HepG2 (cell line): ENCODE measurements around the gene PLEKHN1.

Experiments used
- SP1 ChIP-seq, 2 experiments: fragments of 450-650 bp in 1 of 2; sonication (generic) in 1 of 2; formaldehyde crosslinking in 1 of 2; IDR thresholded peaks; 2 replicates each; pipeline versions ENCODE4 v1.4.0 to v1.6.1; 2016 to 2020; ENCODE audit warnings: missing genetic modification reagents in 1 of 2
- USF2 ChIP-seq, 2 experiments: sonication (generic) in 1 of 2; formaldehyde crosslinking in 1 of 2; IDR thresholded peaks; 2 replicates each; pipeline versions ENCODE4 v1.5.1 to v1.6.1; 2011 to 2020; ENCODE audit warnings: borderline replicate concordance in 1 of 2, low read depth in 1 of 2, low read length in 1 of 2, mild to moderate bottlenecking in 1 of 2, missing genetic modification reagents in 1 of 2, moderate library complexity in 1 of 2
- ZHX1 ChIP-seq: sonication (generic); formaldehyde crosslinking; IDR thresholded peaks from 2 replicates; pipeline ENCODE4 v1.8.1; 2022; ENCODE audit warnings: low read depth, mild to moderate bottlenecking, missing genetic modification reagents
- ZMYM4 ChIP-seq: sonication (generic); formaldehyde crosslinking; IDR thresholded peaks from 2 replicates; pipeline ENCODE4 v1.8.1; 2023; ENCODE audit warnings: mild to moderate bottlenecking, missing genetic modification reagents
- ZNF207 ChIP-seq: fragments of 450-650 bp; IDR thresholded peaks from 2 replicates; pipeline ENCODE4 v1.6.1; 2016; ENCODE audit warnings: antibody characterized with exemption, borderline replicate concordance
- ZNF350 ChIP-seq: sonication (generic); formaldehyde crosslinking; IDR thresholded peaks from 2 replicates; pipeline ENCODE4 v1.4.0; 2020; ENCODE audit warnings: mild to moderate bottlenecking, low read depth, missing genetic modification reagents, borderline replicate concordance
- ZNF569 ChIP-seq: sonication (generic); formaldehyde crosslinking; IDR thresholded peaks from 2 replicates; pipeline ENCODE4 v1.5.0; 2020; ENCODE audit warnings: mild to moderate bottlenecking, missing genetic modification reagents, moderate library complexity, borderline replicate concordance
- ZNF652 ChIP-seq: IDR thresholded peaks from 2 replicates; pipeline ENCODE4 v1.6.1; 2016; ENCODE audit warnings: low read depth, borderline replicate concordance
- ZNF687 ChIP-seq: sonication (generic); formaldehyde crosslinking; IDR thresholded peaks from 2 replicates; pipeline ENCODE4 v1.5.1; 2020; ENCODE audit warnings: mild to moderate bottlenecking, missing genetic modification reagents, moderate library complexity

GRCh38 chr1:975365-975764, 9.1 kb downstream of the PLEKHN1 start:
- no peak for TF ChIP-seq ZNF569 (CRISPR knock-in tag)
- TF ChIP-seq ZNF207 = no peak
- TF ChIP-seq ZMYM4 (CRISPR knock-in tag) = no peak
- no peak for TF ChIP-seq SP1 (IDR thresholded peaks at IDR 0.05)
- no peak for TF ChIP-seq SP1 (CRISPR knock-in tag; IDR thresholded peaks at IDR 0.05)
- no peak for TF ChIP-seq USF2 (IDR thresholded peaks at IDR 0.05; ENCODE audit: low read depth, low read length)
- TF ChIP-seq USF2 (CRISPR knock-in tag; IDR thresholded peaks at IDR 0.05; ENCODE audit: borderline replicate concordance) = no peak
- TF ChIP-seq ZNF652 (CRISPR knock-in tag) = no peak
- no peak for TF ChIP-seq ZHX1 (CRISPR knock-in tag)
- TF ChIP-seq ZNF687 (CRISPR knock-in tag) = no peak
- TF ChIP-seq ZNF350 (CRISPR knock-in tag) = no peak
